ENCODE results near the gene MEIG1.
"Not testable (repeated sequence)": the region's sequence is repeated elsewhere in the genome, so short reads cannot be mapped to it uniquely, and the experiment has no call there.

The MEIG1 gene

GRCh38 chr10:14991035-14991749 lies 32.0 kb downstream of the MEIG1 start:
- H3K27me3 ChIP-seq (ENCODE audit: control insufficient read depth in 5 of 5, insufficient read depth in 4 of 5, low read length in 5 of 5); H3K36me3 ChIP-seq (ENCODE audit: control insufficient read depth in 5 of 5, insufficient read depth in 5 of 5, low read length in 5 of 5); H3K4me1 ChIP-seq (ENCODE audit: control insufficient read depth in 5 of 5, insufficient read depth in 5 of 5, low read length in 5 of 5); H3K27ac ChIP-seq (ENCODE audit: low read depth, low read length); H3K9me3 ChIP-seq (ENCODE audit: control insufficient read depth in 5 of 5, low read length in 5 of 5); H3K9ac ChIP-seq (ENCODE audit: low read length in 5 of 5); H3K4me3 ChIP-seq (ENCODE audit: low read depth in 1 of 5, low read length in 5 of 5): not testable (repeated sequence)

- H3K9ac ChIP-seq (ENCODE audit: low read length in 5 of 5); H3K36me3 ChIP-seq (ENCODE audit: control insufficient read depth in 5 of 5, insufficient read depth in 5 of 5, low read length in 5 of 5); H3K9me3 ChIP-seq (ENCODE audit: control insufficient read depth in 5 of 5, low read length in 5 of 5); H3K4me1 ChIP-seq (ENCODE audit: control insufficient read depth in 5 of 5, insufficient read depth in 5 of 5, low read length in 5 of 5); H3K4me3 ChIP-seq (ENCODE audit: low read depth in 1 of 5, low read length in 5 of 5); H3K27ac ChIP-seq (ENCODE audit: low read depth, low read length); H3K27me3 ChIP-seq (ENCODE audit: control insufficient read depth in 5 of 5, insufficient read depth in 4 of 5, low read length in 5 of 5): not testable (repeated sequence)
Measured at GRCh38 chr10:14992336-14992735, 33.1 kb downstream of the MEIG1 start.

GRCh38 chr10:14993500-14994455 lies 34.6 kb downstream of the MEIG1 start:
- H3K4me1 ChIP-seq (ENCODE audit: control insufficient read depth in 5 of 5, insufficient read depth in 5 of 5, low read length in 5 of 5) = not testable (repeated sequence)

GRCh38 chr10:14995964-14996565 lies 36.9 kb downstream of the MEIG1 start:
- Histone ChIP-seq H3K4me3 (ENCODE audit: low read depth in 1 of 5, low read length in 5 of 5) (no peak overlapping the region), H3K4me1 (ENCODE audit: control insufficient read depth in 5 of 5, insufficient read depth in 5 of 5, low read length in 5 of 5) (no peaks in the 10 kb centered on the region), H3K27ac (ENCODE audit: low read depth, low read length) (no peak overlapping the region), H3K9ac (ENCODE audit: low read length in 5 of 5) (no peak overlapping the region), H3K9me3 (ENCODE audit: control insufficient read depth in 5 of 5, low read length in 5 of 5) (no peaks in the 10 kb centered on the region), H3K36me3 (ENCODE audit: control insufficient read depth in 5 of 5, insufficient read depth in 5 of 5, low read length in 5 of 5) (no peaks in the 10 kb centered on the region), H3K27me3 (ENCODE audit: control insufficient read depth in 5 of 5, insufficient read depth in 4 of 5, low read length in 5 of 5) (no peaks in the 10 kb centered on the region)

More at GRCh38 chr10:14993500-14994455, 34.6 kb downstream of the MEIG1 start:
- H3K4me3 ChIP-seq (ENCODE audit: low read depth in 1 of 5, low read length in 5 of 5); H3K9ac ChIP-seq (ENCODE audit: low read length in 5 of 5); H3K36me3 ChIP-seq (ENCODE audit: control insufficient read depth in 5 of 5, insufficient read depth in 5 of 5, low read length in 5 of 5); H3K9me3 ChIP-seq (ENCODE audit: control insufficient read depth in 5 of 5, low read length in 5 of 5); H3K27ac ChIP-seq (ENCODE audit: low read depth, low read length); H3K27me3 ChIP-seq (ENCODE audit: control insufficient read depth in 5 of 5, insufficient read depth in 4 of 5, low read length in 5 of 5): not testable (repeated sequence)

- H3K4me1 ChIP-seq (ENCODE audit: control insufficient read depth in 5 of 5, insufficient read depth in 5 of 5, low read length in 5 of 5); H3K9me3 ChIP-seq (ENCODE audit: control insufficient read depth in 5 of 5, low read length in 5 of 5); H3K27me3 ChIP-seq (ENCODE audit: control insufficient read depth in 5 of 5, insufficient read depth in 4 of 5, low read length in 5 of 5); H3K36me3 ChIP-seq (ENCODE audit: control insufficient read depth in 5 of 5, insufficient read depth in 5 of 5, low read length in 5 of 5); H3K9ac ChIP-seq (ENCODE audit: low read length in 5 of 5); H3K27ac ChIP-seq (ENCODE audit: low read depth, low read length); H3K4me3 ChIP-seq (ENCODE audit: low read depth in 1 of 5, low read length in 5 of 5): not testable (repeated sequence)
Measured at GRCh38 chr10:15013530-15013929, 54.3 kb downstream of the MEIG1 start.

- H3K36me3 ChIP-seq (ENCODE audit: control insufficient read depth in 5 of 5, insufficient read depth in 5 of 5, low read length in 5 of 5) = no peaks in the 10 kb centered on the region
- H3K27me3 ChIP-seq (ENCODE audit: control insufficient read depth in 5 of 5, insufficient read depth in 4 of 5, low read length in 5 of 5) = peaks cover 0 to 3% (median 0%) of the 10 kb centered on the region in 5 donors
- H3K9ac ChIP-seq (ENCODE audit: low read length in 5 of 5) = no peak overlapping the region
- no peaks in the 10 kb centered on the region for H3K9me3 ChIP-seq (ENCODE audit: control insufficient read depth in 5 of 5, low read length in 5 of 5)
- H3K27ac ChIP-seq (ENCODE audit: low read depth, low read length) = no peak overlapping the region
- H3K4me1 ChIP-seq (ENCODE audit: control insufficient read depth in 5 of 5, insufficient read depth in 5 of 5, low read length in 5 of 5) = no peaks in the 10 kb centered on the region
- H3K4me3 ChIP-seq (ENCODE audit: low read depth in 1 of 5, low read length in 5 of 5) = no peak overlapping the region
Measured at GRCh38 chr10:15015451-15015850, 56.3 kb downstream of the MEIG1 start.

- not testable (repeated sequence) for H3K27me3 ChIP-seq (ENCODE audit: control insufficient read depth in 5 of 5, insufficient read depth in 4 of 5, low read length in 5 of 5); H3K4me1 ChIP-seq (ENCODE audit: control insufficient read depth in 5 of 5, insufficient read depth in 5 of 5, low read length in 5 of 5); H3K9ac ChIP-seq (ENCODE audit: low read length in 5 of 5); H3K27ac ChIP-seq (ENCODE audit: low read depth, low read length); H3K36me3 ChIP-seq (ENCODE audit: control insufficient read depth in 5 of 5, insufficient read depth in 5 of 5, low read length in 5 of 5); H3K4me3 ChIP-seq (ENCODE audit: low read depth in 1 of 5, low read length in 5 of 5); H3K9me3 ChIP-seq (ENCODE audit: control insufficient read depth in 5 of 5, low read length in 5 of 5)
Measured at GRCh38 chr10:15020966-15021365, 61.8 kb downstream of the MEIG1 start.
